ENCODE measurements around the gene ZNF23. TPM values are rescaled to one million over a fixed set of nuclear protein-coding genes. Genes with fewer than 3 reads are reported as not detected.

The ZNF23 gene
- total RNA-seq, 1 donor from 2014 or later, result 10.5 TPM

DNA sequence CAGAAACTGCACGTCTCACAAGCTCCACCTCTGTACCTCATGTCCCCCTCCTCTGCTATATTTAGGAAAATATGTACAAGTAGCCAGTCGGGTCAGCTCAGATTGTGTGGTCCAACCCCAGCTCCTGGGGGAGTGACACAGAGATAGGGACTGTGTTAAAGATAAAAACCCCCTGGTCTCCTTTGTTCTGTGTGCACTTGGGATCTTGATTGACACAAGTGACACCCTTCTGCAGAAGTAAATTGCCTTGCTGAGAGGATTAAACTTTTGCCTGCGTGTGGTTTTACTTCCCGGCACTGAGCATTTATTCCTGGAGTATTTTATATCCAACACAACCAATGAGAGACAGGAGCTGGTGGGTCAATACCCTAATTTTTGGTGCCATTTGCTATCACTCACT is 57.7 kb downstream of the ZNF23 start:
- Mint-ChIP-seq H3K9me3 (ENCODE audit: unreplicated experiment) (no peaks in the 10 kb centered on the region), H3K36me3 (ENCODE audit: unreplicated experiment) (no peaks in the 10 kb centered on the region), H3K27ac (ENCODE audit: unreplicated experiment) (no peak overlapping the region), H3K4me1 (ENCODE audit: unreplicated experiment) (no peaks in the 10 kb centered on the region), H3K27me3 (ENCODE audit: unreplicated experiment) (peaks cover 6% of the 10 kb centered on the region), H3K4me3 (ENCODE audit: unreplicated experiment) (no peak overlapping the region)
- TF ChIP-seq, protein P1, sequence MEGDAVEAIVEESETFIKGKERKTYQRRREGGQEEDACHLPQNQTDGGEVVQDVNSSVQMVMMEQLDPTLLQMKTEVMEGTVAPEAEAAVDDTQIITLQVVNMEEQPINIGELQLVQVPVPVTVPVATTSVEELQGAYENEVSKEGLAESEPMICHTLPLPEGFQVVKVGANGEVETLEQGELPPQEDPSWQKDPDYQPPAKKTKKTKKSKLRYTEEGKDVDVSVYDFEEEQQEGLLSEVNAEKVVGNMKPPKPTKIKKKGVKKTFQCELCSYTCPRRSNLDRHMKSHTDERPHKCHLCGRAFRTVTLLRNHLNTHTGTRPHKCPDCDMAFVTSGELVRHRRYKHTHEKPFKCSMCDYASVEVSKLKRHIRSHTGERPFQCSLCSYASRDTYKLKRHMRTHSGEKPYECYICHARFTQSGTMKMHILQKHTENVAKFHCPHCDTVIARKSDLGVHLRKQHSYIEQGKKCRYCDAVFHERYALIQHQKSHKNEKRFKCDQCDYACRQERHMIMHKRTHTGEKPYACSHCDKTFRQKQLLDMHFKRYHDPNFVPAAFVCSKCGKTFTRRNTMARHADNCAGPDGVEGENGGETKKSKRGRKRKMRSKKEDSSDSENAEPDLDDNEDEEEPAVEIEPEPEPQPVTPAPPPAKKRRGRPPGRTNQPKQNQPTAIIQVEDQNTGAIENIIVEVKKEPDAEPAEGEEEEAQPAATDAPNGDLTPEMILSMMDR (IDR thresholded peaks at IDR 0.05), result no peak
- DNase-seq (ENCODE audit: extremely low spot score, unreplicated experiment), result no peak

DNA sequence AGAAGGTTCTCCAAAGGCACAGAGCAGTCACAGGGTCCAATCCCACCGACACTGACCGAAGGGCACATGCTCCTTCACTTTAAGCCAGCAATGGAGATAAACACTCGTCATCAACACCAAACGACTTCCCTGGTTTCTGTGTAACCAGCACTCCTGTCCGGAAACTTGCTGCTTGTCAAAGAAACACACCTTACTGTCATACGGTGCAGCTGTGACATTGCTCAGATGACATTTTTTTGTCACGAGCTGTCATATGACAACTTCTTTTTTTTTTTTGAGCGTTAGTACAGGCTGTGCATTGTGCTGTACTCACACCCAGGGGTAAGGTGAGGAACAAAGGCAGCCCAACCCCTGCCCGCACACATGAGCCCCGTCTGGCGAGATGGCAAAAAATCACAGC is 59.4 kb downstream of the ZNF23 start:
- peaks cover 2% of the 10 kb centered on the region for H3K27me3 Mint-ChIP-seq (ENCODE audit: unreplicated experiment)
- no peaks in the 10 kb centered on the region for H3K36me3 Mint-ChIP-seq (ENCODE audit: unreplicated experiment)

DNA sequence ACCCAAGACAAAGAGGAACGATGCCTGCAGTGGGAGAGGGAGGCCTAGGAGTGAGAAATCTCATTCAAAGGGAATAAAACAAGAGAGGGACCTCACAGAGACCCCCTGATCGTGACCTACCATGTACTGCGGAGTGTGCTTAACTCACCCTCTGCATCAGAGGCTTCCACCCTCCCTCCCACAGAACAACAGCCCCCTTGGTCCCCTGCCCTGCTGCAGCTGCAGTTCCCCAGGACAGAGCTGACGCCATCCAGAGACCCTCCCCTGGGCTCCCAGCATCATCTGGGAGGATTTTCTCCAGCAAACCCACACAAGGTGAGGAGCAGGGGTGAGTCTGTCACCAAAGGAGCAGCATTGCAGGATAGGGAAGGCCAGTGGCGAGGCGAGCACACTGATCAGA is 60.0 kb downstream of the ZNF23 start:
- TF ChIP-seq, protein P1 (IDR thresholded peaks at IDR 0.05), result no peak
- Mint-ChIP-seq H3K27ac (ENCODE audit: unreplicated experiment) (no peak overlapping the region), H3K36me3 (ENCODE audit: unreplicated experiment) (no peaks in the 10 kb centered on the region), H3K9me3 (ENCODE audit: unreplicated experiment) (no peaks in the 10 kb centered on the region), H3K4me1 (ENCODE audit: unreplicated experiment) (no peaks in the 10 kb centered on the region), H3K27me3 (ENCODE audit: unreplicated experiment) (peaks cover 2% of the 10 kb centered on the region), H3K4me3 (ENCODE audit: unreplicated experiment) (no peak overlapping the region)
- DNase-seq (ENCODE audit: extremely low spot score, unreplicated experiment), result no peak

More for the DNA sequence above, 59.4 kb downstream of the ZNF23 start:
- no peaks in the 10 kb centered on the region for H3K9me3 Mint-ChIP-seq (ENCODE audit: unreplicated experiment)
- TF ChIP-seq, protein P1 (IDR thresholded peaks at IDR 0.05), result no peak
- H3K27ac Mint-ChIP-seq (ENCODE audit: unreplicated experiment), result no peak overlapping the region
- H3K4me1 Mint-ChIP-seq (ENCODE audit: unreplicated experiment), result no peaks in the 10 kb centered on the region
- no peak overlapping the region for H3K4me3 Mint-ChIP-seq (ENCODE audit: unreplicated experiment)
- DNase-seq (ENCODE audit: extremely low spot score, unreplicated experiment), result no peak

DNA sequence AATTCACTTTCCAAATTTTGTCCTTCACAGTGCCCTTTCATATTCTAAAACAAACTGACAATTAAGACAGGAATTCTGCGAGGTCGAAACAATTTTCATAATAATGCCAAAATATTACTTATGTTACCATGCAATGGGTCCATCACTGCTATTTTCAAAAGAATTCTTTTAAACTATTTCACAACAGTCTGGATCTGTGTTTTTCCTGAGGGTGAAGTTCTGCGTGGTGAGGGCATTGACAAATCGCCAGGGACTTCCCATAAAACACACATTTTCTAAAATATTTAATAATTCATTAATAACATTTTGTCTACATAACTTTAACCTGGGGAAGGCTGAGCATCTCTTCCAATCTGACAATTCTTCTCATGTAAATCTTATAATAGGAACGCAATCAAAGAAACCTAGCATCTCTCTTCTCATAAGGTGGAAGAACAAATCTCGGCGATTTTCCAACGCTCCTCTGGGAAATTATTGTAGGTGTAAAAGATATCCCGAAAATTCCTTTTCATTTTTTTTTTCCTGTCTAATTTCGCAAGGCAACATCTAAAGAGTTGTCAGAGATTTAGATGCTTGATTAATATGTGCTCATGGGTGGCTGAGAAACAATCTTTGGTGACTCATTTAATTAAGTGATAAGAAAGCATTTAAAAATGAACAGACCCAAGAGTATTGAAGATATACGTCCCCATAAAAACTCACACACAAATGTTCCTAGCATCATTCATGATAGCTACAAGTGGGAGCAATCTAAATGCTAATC is 62.1 kb downstream of the ZNF23 start:
- H3K4me3 Mint-ChIP-seq (ENCODE audit: unreplicated experiment), result no peak overlapping the region
- no peaks in the 10 kb centered on the region for H3K9me3 Mint-ChIP-seq (ENCODE audit: unreplicated experiment)
- DNase-seq (ENCODE audit: extremely low spot score, unreplicated experiment), result no peak
- H3K27ac Mint-ChIP-seq (ENCODE audit: unreplicated experiment), result no peak overlapping the region
- no peaks in the 10 kb centered on the region for H3K4me1 Mint-ChIP-seq (ENCODE audit: unreplicated experiment)
- no peaks in the 10 kb centered on the region for H3K36me3 Mint-ChIP-seq (ENCODE audit: unreplicated experiment)
- peaks cover 2% of the 10 kb centered on the region for H3K27me3 Mint-ChIP-seq (ENCODE audit: unreplicated experiment)
- TF ChIP-seq, protein P1 (IDR thresholded peaks at IDR 0.05), result no peak

Other genes starting within 250 kb of the ZNF23 start
- not detected in 2 replicates for gene HYDIN, start 231.5 kb downstream of the ZNF23 start, total RNA-seq
- gene CMTR2, start 172.8 kb downstream of the ZNF23 start, total RNA-seq, result 19.1 and 22.8 TPM in 2 replicates
- not detected in 2 replicates for gene CALB2, start 103.5 kb downstream of the ZNF23 start, total RNA-seq
- not detected in 2 replicates for gene TLE7, start 20.2 kb downstream of the ZNF23 start, total RNA-seq
- 5.8 and 6.5 TPM in 2 replicates for gene ZNF19, start 27.1 kb upstream of the ZNF23 start, total RNA-seq
- not detected in 2 replicates for gene CHST4, start 64.2 kb upstream of the ZNF23 start, total RNA-seq
- not detected in 2 replicates for gene TAT, start 114.8 kb upstream of the ZNF23 start, total RNA-seq
- gene MARVELD3, start 163.9 kb upstream of the ZNF23 start, total RNA-seq, result 0.24 TPM in 1 of 2 replicates, not detected in the other